Thyroid gland (tissue), 4 donors: ENCODE data around the gene PLCB1.

Source experiments
- POLR2A ChIP-seq, 2 donors: fragments of 450-650 bp; IDR thresholded peaks; one replicate each; pipeline ENCODE4 v1.6.1; 2017; ENCODE audit warnings: antibody characterized with exemption in 2 of 2, mild to moderate bottlenecking in 2 of 2, moderate library complexity in 1 of 2
- TF ChIP-seq, protein P1 (sequence below), 6 experiments: fragments of 200-600 bp in 3 of 6; fragments of 450-650 bp in 3 of 6; sonication (generic) in 3 of 6; IDR thresholded peaks; one replicate each; pipeline ENCODE4 v1.5.1; 2016 to 2019; ENCODE audit warnings: antibody characterized with exemption in 6 of 6, mild to moderate bottlenecking in 2 of 6, inconsistent platforms in 1 of 6, moderate library complexity in 1 of 6

DNA sequence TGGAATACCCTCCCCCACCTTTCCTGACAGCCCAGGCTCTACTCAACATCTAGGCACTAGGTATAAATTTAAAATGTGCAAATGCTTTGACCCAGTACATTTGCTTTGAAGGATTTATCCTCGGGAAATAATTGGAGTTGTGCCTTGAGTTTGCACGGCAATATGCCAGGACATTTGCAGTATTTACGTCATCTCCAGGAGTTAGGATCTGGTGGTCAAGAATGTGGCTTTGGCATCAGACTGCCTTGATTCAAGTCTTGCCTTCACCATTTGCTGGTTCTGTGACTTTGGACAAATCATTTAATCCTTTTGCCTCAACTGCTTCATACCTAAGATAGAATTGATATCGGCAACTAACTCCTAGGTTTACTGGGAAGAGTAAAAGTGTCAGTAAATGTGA lies 169.6 kb downstream of the PLCB1 start:
- TF ChIP-seq, protein P1, sequence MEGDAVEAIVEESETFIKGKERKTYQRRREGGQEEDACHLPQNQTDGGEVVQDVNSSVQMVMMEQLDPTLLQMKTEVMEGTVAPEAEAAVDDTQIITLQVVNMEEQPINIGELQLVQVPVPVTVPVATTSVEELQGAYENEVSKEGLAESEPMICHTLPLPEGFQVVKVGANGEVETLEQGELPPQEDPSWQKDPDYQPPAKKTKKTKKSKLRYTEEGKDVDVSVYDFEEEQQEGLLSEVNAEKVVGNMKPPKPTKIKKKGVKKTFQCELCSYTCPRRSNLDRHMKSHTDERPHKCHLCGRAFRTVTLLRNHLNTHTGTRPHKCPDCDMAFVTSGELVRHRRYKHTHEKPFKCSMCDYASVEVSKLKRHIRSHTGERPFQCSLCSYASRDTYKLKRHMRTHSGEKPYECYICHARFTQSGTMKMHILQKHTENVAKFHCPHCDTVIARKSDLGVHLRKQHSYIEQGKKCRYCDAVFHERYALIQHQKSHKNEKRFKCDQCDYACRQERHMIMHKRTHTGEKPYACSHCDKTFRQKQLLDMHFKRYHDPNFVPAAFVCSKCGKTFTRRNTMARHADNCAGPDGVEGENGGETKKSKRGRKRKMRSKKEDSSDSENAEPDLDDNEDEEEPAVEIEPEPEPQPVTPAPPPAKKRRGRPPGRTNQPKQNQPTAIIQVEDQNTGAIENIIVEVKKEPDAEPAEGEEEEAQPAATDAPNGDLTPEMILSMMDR (IDR thresholded peaks at IDR 0.05): no peak
- TF ChIP-seq POLR2A (IDR thresholded peaks at IDR 0.05): no peak
